Cardiac muscle cell (in vitro differentiated cells and primary cell): ENCODE data around the gene UGT1A8. TPM values are rescaled to one million over a fixed set of nuclear protein-coding genes. Genes with fewer than 3 reads are reported as not detected.
"Not testable (repeated sequence)": the region's sequence is repeated elsewhere in the genome, so short reads cannot be mapped to it uniquely, and the experiment has no call there.

Source experiments
- DNase-seq, 2 donors: peaks; one replicate each; pipeline versions ENCODE4 v3.0.0 to v3.0.0-alpha.2; 2010 to 2017; ENCODE audit warnings: low read depth in 1 of 2, low spot score in 1 of 2
- H3K27ac ChIP-seq: fragments of 200-600 bp; sonication (generic); 2 replicates; pipeline ENCODE4 v1.5.1; 2016
- H3K27me3 ChIP-seq: fragments of 200-600 bp; sonication (generic); 2 replicates; pipeline ENCODE4 v1.6.0; 2016; ENCODE audit warnings: control low read depth
- H3K36me3 ChIP-seq: fragments of 200-600 bp; sonication (generic); 2 replicates; pipeline ENCODE4 v1.5.1; 2016; ENCODE audit warnings: control low read depth
- H3K4me1 ChIP-seq: fragments of 200-600 bp; sonication (generic); 2 replicates; pipeline ENCODE4 v1.8.1; 2017; ENCODE audit warnings: low read depth, mild to moderate bottlenecking, mixed run types
- H3K4me3 ChIP-seq: fragments of 200-600 bp; sonication (generic); 2 replicates; pipeline ENCODE4 v1.5.1; 2016; ENCODE audit warnings: mild to moderate bottlenecking
- H3K9me3 ChIP-seq: fragments of 200-600 bp; sonication (generic); 2 replicates; pipeline ENCODE4 v1.5.1; 2017; ENCODE audit warnings: low read depth, mild to moderate bottlenecking, control low read depth
- CTCF ChIP-seq: IDR thresholded peaks from 2 replicates; pipeline ENCODE4 v1.5.1; 2012; ENCODE audit warnings: low read depth, mild to moderate bottlenecking, low read length
- polyA plus RNA-seq: library from polyadenylated mRNA; unstranded; fragments of >200 nt; fragmentation: Nextera tagmentation; extraction: Ambion mirVana; gene quantifications from 2 replicates; pipeline ENCODE4 v1.2.1, GENCODE V29; 2016
- total RNA-seq: library from RNA; depleted of rRNA; stranded (reverse); fragments of >200 nt; gene quantifications from 2 replicates; pipeline ENCODE4 v1.2.3, GENCODE V29; 2016

UGT1A8 gene
- total and polyA plus RNA-seq, 2 experiments from 2014 or later, result not detected

- Histone ChIP-seq H3K27me3 (no peaks in the 10 kb centered on the region), H3K9me3 (no peaks in the 10 kb centered on the region), H3K27ac (no peak overlapping the region), H3K36me3 (no peaks in the 10 kb centered on the region), H3K4me3 (no peak overlapping the region), H3K4me1 (no peaks in the 10 kb centered on the region)
- DNase-seq, result no peak
- TF ChIP-seq CTCF, result no peak
Observed at GRCh38 chr2:233588400-233588799, 29.0 kb upstream of the UGT1A8 start.

GRCh38 chr2:233592706-233593105 is 24.7 kb upstream of the UGT1A8 start:
- not testable (repeated sequence) for H3K36me3 ChIP-seq, H3K27me3 ChIP-seq, DNase-seq, H3K9me3 ChIP-seq, H3K4me3 ChIP-seq, H3K4me1 ChIP-seq, H3K27ac ChIP-seq

DNA sequence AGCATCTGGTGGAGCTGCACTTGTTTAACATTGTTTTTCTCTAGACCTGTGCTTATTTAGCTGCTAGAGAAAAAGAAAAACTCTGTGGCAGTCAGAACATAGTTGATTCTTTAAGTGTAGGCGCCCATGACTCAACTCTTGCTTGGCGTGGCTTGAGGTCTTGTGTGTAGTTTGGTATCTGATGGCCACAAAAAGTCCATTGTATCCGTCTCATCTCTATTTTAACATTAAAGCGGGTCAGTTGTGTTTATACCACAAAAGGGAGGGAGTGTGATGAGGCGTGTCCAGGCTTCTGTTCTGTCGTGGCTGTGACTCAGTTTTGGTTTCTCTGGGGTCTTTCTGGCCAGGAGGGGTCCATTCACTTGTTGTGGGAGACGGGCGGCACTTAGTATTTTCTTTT is 24.2 kb upstream of the UGT1A8 start:
- TF ChIP-seq CTCF, result no peak
- no peaks in the 10 kb centered on the region for H3K4me1 ChIP-seq
- no peak overlapping the region for H3K27ac ChIP-seq
- no peaks in the 10 kb centered on the region for H3K36me3 ChIP-seq
- no peaks in the 10 kb centered on the region for H3K9me3 ChIP-seq
- DNase-seq, result no peak
- no peaks in the 10 kb centered on the region for H3K27me3 ChIP-seq
- H3K4me3 ChIP-seq, result no peak overlapping the region

GRCh38 chr2:233597522-233597921 is 19.9 kb upstream of the UGT1A8 start:
- H3K4me3 ChIP-seq, result no peak overlapping the region
- H3K9me3 ChIP-seq, result no peaks in the 10 kb centered on the region
- H3K27me3 ChIP-seq, result no peaks in the 10 kb centered on the region
- H3K4me1 ChIP-seq, result no peaks in the 10 kb centered on the region
- no peak for DNase-seq
- no peak overlapping the region for H3K27ac ChIP-seq
- TF ChIP-seq CTCF, result no peak
- H3K36me3 ChIP-seq, result no peaks in the 10 kb centered on the region

- Histone ChIP-seq H3K27me3 (no peaks in the 10 kb centered on the region), H3K27ac (no peak overlapping the region), H3K4me1 (no peaks in the 10 kb centered on the region), H3K36me3 (no peaks in the 10 kb centered on the region), H3K4me3 (no peak overlapping the region), H3K9me3 (no peaks in the 10 kb centered on the region)
- TF ChIP-seq CTCF, result no peak
- DNase-seq, result no peak
Observed at GRCh38 chr2:233598952-233599351, 18.5 kb upstream of the UGT1A8 start.

- Histone ChIP-seq H3K9me3 (no peaks in the 10 kb centered on the region), H3K27ac (no peak overlapping the region), H3K4me1 (no peaks in the 10 kb centered on the region), H3K4me3 (no peak overlapping the region), H3K36me3 (no peaks in the 10 kb centered on the region), H3K27me3 (no peaks in the 10 kb centered on the region)
- peak in 1 of 2 donors; percentile 11 for DNase-seq
- no peak for TF ChIP-seq CTCF
Observed at GRCh38 chr2:233600386-233600785, 17.0 kb upstream of the UGT1A8 start.
